HG03108 (cell line): ENCODE data around the gene AGAP3.

Source experiments
- ATAC-seq: cut with Tn5 transposase; IDR thresholded peaks from one replicate; pipeline ENCODE4 v1.9.1; 2021; ENCODE audit warnings: moderate library complexity; ENCODE audit not compliant: unreplicated experiment

AGAP3 gene

GRCh38 chr7:151122796-151123157, 36.5 kb downstream of the AGAP3 start:
- ATAC-seq: no peak

GRCh38 chr7:151123158-151123821, 37.0 kb downstream of the AGAP3 start:
- no peak for ATAC-seq

GRCh38 chr7:151123822-151124464, 37.7 kb downstream of the AGAP3 start:
- ATAC-seq: peak; percentile 84

DNA sequence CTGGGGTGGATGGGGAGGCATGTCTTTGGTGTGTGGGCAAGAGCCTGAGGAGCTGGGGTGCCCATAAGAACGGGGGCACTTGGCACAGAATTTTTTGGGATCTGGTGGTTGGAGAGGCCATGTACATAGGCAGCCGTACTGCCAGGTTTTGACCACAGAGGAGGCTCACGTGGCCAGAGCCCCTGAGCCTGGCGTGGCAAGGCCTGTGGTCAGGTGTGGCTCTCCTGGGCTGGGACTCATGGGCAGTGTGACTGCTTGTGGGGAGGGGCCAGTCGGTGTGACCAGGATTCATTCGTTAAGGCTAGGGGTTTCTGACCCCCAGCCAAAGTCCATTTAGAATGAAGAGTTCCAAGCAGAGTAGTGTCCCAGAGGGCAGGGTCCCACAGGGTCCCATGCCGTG, 38.2 kb downstream of the AGAP3 start:
- no peak for ATAC-seq

GRCh38 chr7:151124899-151125399, 38.7 kb downstream of the AGAP3 start:
- no peak for ATAC-seq

DNA sequence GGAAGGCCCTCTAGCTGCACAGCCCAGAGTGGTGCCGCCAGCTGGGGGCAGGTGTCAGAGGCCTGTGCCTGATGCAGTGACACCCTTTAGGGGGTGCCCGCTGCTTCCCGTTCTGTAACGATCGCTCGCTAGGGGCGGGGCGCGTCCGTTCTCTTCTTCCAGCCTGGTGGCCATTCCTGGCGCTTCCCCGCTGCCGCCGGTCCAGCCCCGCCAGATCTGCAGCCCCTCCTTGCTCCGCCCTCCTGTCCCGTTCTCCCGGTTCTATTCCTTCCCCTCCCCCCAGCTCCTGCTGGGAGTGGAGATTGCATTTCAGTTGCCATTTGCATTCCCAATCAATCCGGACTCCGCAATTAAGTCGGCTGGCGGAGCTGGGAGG, 39.2 kb downstream of the AGAP3 start:
- ATAC-seq: no peak

- ATAC-seq: no peak
These were observed 39.7 kb downstream of the AGAP3 start for GRCh38 chr7:151125846-151126481.

GRCh38 chr7:151126491-151127137, 40.3 kb downstream of the AGAP3 start:
- no peak for ATAC-seq

DNA sequence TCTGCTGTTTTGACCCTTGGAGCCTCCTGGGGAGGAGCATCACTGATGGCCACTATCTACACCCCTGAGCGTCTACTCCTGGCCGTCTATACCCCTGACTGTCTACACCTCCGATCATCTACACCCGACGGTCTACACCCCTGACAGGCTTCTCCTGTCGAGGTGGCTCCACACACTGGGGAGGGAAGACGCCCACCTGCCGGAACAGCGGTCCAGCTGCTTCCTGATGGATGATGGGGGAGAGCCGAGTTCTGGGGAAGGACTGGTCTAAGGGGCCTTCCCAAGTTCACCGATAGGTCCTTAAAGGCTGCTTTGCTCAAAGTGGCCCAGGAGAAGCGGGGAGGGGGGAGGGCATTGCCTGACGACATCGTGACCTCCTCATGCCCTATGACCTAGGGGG, 41.9 kb downstream of the AGAP3 start:
- no peak for ATAC-seq

GRCh38 chr7:151128716-151129115, 42.4 kb downstream of the AGAP3 start:
- no peak for ATAC-seq

DNA sequence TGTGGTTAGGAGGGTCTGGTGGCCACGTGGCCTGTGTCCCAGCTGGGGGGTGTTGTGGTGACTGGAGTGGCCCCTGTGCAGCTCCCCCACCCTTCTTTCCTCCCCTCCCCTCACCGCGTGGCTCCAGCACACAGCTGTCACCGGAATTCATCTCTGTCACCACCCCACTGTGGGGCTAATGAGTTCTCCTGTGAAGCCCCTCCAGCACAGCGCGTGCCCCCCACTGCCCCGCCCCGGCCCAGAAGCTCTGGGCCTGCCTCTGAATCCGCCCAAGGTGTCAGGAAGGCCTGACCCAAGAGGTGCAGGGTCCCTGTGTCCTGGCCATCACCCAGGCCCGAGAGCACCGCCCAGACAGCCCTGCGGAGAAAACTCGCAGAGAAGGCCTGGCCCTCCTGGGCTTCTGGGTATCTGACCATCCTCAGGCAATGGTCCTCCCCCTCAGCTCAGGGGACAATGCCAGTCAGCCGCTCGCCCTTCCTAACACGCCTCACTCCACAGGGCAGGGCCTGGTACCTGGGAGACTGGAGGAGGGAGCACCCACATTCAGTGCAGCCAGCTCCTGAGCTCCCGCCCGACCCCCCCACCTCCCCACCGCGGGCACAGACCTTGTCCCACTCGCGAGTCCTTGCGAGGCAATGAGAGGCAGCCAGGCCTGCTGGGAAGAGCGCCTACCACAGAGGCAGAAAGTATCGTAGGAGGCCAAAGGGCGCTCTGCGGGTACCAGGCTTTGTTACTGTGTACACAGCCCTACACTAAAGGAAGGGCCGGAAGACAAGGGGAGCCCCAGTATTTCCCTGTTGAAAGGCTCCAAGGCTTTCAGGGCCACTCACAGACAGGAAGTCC, 43.1 kb downstream of the AGAP3 start:
- no peak for ATAC-seq

DNA sequence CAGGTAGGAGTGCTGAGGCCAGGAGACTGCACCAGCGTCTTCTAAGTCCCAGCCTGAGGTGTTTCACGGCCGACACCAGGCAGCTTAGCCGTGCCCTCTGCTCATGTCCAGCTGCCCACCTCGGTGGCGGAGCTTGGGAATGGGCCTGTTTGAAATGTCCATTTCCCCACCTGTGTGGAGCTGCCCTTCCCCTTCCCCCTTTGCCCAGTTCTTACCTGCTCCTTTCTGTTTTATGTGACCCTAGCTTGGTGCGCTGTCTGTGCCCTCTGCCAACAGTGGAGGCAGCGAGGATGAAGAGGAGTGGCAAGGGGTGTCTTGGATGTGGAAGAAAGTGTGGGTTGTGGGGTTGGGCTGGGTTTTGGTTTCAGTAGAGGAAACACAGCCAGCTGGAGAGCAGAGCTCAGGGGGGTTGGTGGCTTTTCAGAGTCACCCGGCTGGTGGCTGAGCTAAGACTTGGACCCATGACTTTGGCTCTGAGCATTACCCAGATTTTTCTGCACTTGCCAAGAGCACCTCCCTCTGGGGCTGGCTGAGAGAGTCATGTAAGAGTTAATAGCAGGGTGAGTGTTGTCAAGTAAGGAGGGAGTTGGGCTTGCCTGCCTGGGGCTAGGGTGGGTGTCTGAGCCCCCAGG, 43.8 kb downstream of the AGAP3 start:
- ATAC-seq: no peak

- ATAC-seq: no peak
These were observed 44.5 kb downstream of the AGAP3 start for GRCh38 chr7:151130741-151131157.

DNA sequence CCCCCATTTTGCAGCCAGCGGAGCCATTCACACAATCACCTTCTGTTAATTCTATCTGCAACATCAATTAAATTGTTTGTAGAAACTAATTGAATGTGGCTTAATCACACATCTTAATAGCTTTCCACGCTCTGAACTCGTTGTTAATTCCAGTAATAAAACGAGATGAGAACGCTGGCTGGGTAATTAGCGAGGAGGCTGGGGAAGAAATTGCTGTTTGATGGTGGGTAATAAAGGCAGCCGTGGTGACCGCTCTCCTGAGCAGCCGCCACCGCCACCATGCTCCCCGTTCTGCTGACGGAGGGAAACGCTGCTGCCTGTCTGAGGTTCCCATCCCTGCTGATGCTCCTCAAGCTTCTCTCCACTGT, 44.9 kb downstream of the AGAP3 start:
- no peak for ATAC-seq

DNA sequence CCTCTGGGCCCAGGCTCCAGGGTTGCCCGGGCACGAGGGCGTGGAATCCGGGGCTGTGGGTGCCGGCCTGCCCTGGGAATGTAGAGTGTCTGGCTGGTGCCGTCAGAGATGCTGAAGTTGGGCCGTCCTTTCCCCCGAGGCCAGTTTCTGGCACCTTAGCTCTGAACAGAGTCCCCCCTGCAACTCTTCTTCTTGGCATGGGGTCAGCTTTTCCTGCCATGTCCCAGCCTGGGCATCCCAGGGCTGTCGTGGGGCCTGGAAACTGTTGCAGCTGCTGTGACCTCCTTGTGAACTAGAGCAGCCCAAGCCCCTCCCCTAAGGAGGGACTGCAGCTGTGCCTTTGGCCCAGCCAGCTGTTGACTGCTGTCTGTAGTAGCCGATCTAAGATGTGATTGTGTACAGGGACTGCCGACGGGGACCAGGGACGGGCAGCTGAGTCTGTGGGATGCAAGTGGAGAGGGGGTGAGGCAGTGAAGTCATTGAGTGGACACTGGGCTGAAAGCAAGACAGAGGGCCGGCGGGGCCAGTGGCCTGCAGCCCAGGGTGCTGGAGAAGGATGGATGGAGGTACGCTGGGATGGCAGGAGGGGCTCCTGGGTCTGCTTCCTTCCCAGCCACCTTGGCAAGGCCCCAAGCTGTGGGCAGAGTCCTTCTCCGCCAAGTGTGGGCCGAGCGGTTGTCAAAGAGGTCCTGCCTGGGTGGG, 45.5 kb downstream of the AGAP3 start:
- ATAC-seq: no peak

DNA sequence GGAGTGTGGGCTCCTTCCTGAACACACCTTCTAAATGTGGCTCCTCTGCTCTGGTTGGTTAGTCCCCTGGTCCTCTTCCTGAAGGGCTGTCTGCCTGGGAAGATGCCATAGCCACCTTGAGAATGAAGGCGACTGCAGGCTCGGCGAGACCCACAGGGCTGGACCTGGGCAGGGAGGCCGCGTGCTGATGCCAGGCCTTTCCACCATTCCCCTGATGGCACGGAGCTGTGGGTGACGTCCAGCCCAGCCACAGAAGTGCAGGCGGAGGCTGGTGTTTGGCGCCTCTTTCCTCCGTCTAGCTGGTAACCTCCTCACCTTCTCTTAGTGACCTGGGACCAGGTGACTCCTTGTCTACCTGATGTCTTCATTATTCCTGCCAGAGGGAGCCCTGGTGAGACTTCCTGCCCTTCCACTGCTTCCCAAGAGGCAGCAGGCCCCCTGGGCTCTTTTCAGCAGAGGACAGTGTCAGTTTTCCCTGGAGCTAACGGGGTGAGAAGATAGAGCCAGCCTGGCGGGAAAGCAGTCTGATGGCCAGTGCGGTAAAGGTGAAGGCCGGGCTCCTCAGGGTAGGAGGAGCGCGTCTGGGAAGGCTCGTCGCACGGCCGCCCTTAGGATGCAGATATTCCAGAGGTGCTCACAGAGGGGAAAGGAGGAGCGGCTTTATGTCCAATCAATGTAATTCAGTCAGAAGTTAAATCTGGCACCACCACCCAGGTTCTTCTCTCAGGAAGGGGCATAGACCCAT, 46.4 kb downstream of the AGAP3 start:
- ATAC-seq: no peak

GRCh38 chr7:151133266-151133985, 47.2 kb downstream of the AGAP3 start:
- no peak for ATAC-seq

DNA sequence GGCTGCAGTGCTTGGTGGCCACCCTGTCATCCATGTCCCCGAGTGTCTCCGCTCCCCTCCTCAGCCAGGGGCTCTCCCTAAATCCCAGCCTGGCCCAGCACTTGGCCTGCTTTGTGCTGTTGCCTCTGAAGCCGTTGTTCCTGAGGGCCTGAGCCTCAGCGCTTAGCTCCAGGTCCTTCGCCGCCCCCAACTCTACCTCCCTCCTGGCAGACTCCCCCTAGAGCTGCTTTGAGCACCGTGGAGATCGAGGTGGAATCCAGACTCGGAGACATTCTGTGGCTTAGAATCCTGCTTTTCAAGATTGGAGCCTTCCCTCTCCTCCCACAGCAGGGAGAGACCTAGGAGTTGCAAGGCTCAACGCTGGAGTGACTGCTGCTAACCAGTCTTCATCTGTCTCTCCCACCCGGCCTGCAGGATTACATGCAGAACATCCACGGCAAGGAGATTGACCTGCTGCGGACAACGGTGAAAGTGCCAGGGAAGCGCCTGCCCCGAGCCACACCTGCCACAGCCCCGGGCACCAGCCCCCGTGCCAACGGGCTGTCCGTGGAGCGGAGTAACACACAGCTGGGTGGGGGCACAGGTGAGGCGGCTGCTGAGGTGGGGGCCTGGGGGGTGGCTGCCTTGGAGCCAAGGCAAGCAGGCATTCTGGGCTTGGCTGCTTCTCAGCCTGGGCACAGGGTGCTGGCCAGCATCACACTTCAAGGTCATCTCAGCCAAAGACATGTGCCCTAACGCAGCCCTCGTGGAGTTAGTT, 47.9 kb downstream of the AGAP3 start:
- ATAC-seq: no peak
